HG03045 (cell line): ENCODE results near the gene ATP5F1E.
"Not testable (repeated sequence)": the region's sequence is repeated elsewhere in the genome, so short reads cannot be mapped to it uniquely, and the experiment has no call there.

Source experiments
- ATAC-seq: cut with Tn5 transposase; IDR thresholded peaks from one replicate; pipeline ENCODE4 v1.9.1; 2021; ENCODE audit warnings: mild to moderate bottlenecking, moderate library complexity; ENCODE audit not compliant: unreplicated experiment

ATP5F1E gene

DNA sequence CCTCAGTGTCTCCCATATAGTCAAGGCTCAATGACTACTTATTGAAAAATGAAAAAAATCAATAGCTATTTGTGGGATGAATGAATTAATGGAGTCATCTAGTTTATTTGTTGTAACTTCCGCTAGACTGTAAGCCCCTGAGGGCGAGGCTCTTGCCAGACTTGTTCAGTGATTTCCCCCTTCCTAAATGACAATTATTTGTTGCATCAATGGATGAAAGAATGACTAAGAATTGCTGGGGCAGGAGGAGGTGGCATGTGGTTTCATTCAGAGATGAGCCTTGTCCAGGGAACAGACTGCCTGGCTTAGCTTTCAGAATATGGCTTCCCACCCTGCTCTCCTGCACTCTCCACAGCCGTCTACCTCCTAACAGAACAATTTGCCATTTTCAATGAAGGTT is 11.6 kb upstream of the ATP5F1E start:
- ATAC-seq: no peak

DNA sequence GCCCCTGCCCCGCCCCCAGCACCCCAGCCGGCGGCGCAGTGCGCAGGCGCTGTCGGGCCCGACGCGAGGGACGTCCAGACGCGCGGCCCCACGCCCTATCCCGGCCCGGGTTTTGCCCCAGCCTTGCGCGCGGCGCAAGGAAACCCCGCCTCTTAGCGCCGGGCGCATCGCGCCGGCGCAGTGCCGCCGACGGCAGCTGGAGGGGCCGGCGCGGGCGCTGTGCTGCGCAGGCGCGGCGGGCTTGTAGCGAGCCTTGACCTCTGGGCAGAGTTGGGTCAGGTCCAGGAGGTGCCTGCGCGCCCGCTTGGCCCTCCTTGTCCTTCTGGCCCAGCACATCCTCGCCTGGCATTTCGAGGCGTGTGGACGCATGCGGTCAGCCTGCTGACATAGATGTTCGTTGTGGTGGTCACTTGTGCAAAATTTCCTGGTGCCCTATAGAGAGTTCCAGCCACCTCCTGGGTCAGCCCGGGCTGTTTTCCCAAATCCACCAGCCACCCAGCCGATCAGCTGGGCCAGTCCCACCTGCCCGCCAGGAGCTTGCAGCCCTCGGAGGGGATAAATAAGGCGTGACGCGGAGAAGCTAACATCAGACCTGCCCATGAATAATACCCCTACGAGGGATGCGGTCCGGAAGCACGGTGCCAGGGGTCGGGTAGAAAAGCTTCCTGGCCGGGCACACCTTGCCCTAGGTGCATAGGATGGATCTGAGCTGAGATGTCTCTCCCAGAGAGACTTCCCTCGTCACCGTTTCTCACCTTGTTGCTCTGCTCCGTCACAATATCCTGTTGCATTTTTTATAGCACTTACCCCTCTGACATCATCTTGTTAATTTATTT is 10.9 kb upstream of the ATP5F1E start:
- peak; percentile 95 for ATAC-seq

DNA sequence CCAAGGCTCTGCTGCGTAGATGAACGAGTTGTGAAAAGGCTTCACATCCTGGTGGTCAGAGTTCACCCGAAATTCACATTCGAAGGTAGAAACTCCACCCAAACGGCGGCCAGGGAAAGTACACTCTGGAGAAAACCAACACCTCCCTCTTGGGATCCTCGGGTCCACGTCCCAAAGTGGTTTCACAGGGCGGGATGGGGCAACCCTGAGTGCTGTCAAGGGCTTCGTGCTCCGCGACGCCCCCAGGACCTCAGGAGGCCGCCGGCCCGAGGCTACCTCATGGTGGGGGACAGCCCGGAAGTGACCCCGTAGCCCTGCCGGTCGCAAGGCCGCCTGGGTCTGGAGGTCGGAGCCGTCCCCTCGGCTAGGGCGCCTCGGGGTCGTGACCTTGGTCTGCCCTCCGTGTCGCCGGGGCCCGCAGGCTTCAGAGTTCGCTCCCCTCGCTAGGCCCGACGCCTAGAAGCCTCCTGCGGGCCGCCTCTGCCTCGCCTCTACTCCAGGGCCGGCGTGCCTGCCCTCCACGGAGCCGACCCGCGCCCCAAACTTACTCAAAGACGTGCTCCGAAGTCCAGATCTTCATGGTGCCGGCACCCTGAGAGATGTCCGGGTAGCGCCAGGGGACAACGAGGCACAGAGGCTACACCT is 10.1 kb upstream of the ATP5F1E start, which contains the start of gene PRELID3B:
Gene PRELID3B, minus strand, starts transcription at position 636 of the 645 bp plus-strand sequence. Its CDS starts 56 bp downstream, at position 580.
- peak; percentile 31 for ATAC-seq

DNA sequence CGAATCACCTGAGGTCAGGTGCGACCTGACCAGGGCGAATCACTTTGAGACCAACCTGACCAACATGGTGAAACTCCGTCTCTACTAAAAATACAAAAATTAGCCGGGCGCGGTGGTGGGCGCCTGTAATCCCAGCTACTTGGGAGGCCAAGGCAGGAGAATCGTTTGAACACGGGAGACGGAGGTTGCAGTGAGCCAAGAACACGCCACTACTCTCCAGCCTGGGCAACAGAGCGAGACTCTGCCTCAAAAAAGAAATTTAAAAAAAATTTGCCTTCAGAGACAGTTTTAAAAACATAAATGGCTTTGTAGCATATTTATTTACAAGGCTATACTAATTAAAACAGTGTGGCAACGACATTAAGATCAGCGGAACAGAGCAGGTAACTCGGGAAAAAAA is 9.4 kb upstream of the ATP5F1E start:
- ATAC-seq: not testable (repeated sequence)

DNA sequence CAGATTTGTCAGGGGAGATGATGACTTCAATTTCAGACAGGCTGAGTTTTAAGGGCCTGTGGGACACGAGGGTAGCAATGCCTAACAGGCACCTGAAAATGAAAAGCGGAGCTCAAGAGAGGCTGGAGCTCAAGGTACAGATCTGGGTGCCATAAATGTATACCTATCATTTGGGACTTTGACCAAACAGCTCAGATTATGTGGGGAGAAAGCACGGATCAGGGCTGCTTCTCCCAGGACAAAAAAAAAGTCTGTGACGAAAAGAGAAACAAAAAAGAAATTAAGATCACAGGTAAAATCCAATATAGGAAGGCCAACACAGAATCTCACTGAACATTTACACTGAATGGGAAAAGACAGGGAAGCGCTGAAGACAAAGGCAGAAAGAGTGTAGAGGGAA is 8.5 kb upstream of the ATP5F1E start:
- no peak for ATAC-seq

DNA sequence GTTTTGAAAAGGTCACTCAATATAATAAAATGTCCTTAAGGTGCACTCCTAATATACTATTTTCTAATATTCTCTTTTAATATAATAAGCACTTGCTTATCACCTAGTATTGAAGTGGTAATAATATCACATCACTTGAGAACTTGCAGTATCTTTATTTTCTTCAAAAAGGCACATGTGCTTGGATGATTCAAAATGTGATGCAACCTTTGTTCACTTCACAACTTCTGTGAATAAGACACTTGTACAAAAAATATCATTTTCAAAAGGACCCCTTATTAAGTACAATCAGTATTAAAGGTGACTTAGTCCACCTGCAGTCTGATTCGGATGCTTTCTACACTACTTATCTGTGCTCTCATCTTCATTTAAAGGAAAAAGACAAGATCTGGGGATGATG is 7.1 kb upstream of the ATP5F1E start:
- ATAC-seq: no peak

DNA sequence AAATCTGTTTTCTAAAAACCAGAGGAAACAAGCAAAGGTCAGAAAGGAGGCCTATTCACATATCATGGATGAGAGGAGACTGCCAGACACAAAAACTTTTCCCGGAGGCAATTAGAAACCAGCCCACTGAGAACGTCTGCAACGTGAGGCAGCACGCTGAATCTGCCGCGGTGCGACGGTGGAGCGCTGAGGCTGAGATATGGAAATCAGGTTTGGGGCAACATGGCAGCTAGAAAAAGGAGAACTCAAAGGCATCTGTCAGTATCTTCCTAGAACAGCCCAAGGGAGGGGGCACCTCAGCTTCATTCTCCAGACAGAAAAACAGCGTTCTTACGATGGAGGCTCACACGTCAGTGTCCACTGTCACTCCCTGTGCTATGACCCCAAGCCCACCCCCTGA is 5.3 kb upstream of the ATP5F1E start:
- no peak for ATAC-seq

DNA sequence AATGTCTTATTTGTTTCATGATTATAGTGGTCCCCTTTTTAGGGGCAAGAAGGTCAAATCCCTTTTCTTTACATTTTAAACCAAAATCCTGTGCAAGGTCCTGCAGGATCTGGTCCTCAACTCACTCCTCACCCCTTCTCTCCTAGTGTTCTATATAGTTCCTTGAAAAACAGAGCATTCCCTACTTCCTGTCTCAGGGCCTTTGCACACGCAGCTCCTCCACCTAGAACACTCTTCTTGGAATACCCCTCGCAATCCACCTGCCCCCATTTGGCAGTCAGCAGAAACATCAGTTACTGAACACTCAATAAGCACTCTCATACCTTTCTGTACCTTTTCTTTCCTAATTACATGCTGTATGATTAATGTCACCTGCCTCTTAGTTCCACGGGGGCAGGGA is 3.2 kb upstream of the ATP5F1E start:
- ATAC-seq: no peak

DNA sequence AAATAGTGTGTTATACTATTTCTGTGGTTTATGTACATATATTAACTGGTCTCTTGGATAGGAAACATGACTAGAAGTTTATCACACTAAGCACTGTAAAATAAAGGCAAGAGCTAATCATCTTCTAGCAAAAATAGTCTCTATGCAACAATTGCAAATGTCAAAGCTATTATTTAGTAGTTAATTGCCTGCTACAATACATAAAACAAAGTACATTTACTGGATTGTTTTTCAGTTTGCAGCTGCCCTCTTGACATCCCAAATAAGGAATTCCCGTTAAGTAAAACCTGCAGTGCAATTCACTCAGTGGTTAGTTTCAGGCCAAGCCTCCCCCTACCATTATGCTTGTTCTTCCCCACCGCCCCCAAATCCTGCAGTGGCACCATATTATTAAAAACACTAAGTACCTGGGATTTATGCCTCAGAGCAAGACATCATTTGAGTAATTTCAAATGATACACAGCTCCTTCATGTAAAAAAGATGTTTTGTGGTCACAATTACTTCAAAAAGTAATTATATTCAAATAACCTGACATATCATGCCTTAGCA is 1.6 kb upstream of the ATP5F1E start:
- no peak for ATAC-seq

DNA sequence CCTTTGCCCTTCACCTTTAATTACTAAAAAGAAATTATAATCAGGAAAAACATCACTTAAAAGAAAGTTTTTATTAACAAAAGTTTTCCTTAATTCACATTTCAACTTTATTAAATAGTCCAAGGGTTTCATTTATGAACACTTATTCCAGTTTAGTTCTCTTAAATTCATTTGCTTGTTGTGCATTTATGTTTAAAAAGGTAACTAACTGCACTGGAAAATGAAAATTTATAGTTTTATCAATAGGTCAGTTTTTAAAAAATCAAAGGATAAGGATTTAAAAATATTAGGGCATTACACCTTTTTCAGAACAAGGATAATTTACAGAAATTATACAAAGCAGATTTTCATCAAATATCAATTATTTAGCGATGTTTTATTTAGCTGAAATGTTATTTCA is 958 bp upstream of the ATP5F1E start:
- no peak for ATAC-seq

DNA sequence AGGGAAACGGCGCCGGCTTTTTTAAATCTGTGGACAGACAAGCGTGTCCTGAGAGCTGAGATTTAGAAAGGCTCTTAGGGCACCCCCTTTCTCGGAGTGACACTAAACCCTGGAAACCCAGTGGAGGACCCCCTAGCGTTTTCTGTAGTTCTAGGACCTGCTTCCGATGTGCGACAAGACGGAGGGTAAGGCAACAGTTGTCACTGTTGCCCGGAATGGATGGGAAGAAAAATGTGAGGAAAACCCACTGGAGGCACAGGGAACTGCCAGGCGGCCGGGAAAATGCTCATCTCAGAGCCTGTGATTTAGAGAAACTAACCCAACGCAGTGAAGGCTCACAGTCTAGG is 551 bp upstream of the ATP5F1E start:
- ATAC-seq: no peak

DNA sequence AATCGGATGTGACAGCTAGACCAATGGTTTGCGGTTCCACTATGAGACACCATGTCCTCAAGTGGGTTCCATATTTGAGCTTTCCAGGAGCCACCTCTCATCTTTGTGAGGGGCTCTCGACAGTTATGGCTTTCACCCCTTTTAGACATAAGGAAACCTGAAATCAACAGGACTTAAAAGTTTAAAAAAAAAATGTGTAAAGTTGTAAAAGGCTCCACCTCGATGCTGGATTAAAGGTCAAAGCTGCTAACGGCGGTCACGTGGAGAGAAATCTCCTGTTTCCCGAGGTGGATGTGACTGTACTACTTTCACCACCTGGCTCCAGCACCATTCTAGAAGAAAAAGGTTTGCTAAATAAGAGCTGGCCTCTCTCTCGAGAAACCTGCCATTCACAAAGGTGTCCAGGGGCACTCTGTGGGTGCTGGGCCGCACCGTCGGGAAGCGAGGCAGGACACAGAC is 542 bp downstream of the ATP5F1E start:
- no peak for ATAC-seq

DNA sequence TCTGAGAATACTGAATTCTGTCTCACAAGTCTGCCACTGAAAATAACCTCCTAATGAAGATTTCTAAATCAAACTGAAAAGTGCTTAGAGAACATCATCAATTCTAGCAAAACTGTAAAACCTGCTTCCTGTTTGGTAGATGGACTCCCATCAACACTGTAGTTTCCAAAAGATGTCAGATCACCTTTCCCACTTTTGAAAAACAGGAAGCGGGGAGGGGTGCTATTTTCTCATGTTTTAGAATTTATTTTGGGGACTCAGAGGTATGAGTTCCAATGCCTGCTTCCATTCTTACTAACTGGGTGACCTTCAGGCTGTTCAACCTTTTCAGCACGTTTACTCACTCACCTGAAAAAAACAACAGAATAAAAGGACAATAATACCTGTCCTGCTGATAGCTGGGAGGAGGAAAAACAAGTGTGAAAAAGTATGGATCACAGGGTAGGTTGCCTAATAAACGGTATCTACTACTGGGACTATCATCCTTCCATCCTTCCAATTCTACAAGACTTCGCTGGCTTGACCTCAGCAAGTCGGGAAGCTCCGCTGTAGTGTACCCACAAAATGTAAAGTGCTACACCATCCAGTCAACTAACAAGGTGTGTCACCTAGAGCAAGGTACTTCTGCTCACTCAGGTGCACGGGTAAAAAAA is 1.1 kb downstream of the ATP5F1E start:
- ATAC-seq: no peak

DNA sequence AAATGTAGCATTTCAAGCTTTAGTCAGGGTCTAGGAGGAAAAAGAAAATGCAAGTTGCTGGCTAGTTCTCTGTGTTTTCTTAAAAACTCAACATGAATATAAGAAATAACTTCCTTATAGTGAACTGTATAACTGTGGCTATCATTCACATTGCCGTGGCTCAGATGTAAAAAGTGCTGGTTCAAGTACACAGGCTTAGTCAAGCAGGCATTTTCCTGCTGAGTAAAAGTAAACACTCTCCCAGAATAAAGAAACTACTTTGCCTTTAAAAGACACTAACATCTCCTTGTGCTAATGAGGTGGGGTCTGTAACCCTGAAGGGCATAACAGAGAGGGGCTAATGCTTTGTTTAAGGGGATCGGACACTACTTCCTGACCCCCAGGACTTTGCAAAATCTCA is 3.3 kb downstream of the ATP5F1E start:
- ATAC-seq: no peak

DNA sequence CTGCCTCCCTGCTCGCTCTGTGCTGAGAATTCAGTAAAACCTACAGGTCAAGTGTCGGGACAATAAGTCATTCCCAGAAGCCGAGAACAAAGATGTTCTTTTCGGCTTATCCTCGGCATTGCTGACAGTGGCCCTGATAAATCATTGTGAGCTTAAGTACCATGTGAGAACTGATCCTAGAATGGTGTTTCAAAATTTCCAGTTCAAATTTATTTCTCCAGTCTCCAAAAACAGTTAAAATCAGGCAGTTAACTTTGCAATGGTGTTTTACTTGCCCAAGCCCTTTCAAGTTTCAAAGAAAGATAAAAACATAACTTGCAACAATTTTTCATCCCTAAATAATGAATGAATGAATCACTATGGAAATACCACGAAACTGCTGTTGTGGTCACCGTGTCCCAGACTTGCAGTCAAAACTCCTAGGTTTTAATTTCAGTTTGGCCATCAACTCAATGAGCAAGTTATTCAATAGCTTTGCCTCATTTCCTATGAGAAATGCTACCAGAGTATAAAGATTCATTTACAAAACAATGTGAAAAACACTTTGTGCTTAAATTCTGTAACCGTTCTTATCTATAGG is 4.3 kb downstream of the ATP5F1E start:
- no peak for ATAC-seq

DNA sequence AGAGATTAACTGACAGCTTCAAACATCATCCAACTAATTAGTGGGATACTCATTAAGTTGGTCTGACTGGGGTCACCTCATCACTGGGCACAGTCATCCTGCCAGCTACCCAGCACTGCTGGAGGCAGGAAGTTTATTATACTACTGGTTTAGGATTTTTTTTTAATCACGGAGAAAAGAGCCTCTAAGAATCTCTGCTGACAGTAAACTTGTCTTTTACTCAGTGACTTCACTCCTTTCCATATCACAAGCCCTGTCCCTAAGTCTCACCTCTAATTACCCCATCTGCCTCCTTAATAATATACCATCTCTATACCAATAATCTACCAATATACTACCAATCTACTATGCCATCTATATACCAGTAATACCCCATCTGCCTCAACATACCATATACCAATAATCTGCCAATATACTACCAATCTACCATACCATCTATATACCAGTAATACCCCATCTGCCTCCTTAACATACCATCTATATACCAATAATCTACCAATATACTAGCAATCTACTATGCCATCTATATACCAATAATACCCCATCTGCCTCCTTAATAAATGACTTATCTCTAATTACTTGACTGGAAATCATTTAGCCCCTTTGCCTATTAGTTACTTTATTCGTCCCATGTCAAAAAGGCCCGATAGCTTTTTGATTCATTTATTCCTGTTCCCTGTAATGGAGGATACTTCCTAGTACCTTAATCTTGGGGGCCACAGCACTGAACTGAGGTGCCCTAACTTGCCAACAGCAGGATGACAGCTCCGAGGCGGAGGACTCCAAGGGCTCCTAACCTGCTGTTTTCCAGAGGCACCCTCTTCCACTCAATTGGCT is 5.0 kb downstream of the ATP5F1E start:
- no peak for ATAC-seq

DNA sequence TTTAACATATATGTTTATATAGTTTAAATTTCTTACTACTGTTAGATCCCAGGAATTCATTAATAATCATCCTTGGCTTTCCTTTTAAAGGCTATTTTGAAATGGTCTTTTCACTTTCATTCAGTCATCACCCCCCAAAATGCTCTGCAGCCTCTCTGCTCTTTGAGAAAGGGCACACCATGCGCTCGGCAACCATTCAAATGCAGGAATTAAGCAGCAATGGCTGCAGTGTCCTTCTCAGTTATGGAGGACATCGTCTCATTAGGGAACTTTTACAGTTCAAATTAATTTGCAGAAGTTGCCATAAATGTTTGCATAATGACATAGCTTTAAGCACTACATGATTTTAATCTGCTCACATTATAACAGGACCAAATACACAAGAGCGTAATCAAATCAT is 6.6 kb downstream of the ATP5F1E start:
- ATAC-seq: no peak

DNA sequence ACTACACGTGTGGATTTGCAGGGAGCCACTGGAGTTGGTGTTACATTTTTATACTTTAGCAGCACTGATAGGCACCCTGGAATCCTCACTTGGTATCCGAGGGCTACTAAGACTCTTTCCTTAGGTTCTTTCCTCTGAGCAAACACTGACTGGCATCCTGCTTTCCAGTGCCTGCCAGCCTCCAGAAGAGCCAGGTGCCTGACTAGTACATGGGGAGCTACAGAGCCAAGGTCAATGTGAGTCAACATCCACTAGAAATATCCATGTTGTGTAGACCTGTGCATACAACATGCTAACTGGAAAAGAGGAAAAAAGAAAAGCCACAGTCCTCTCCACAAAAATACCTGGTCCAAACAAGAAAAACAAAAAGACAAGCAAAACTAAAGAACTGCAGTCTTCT is 7.0 kb downstream of the ATP5F1E start:
- ATAC-seq: no peak

DNA sequence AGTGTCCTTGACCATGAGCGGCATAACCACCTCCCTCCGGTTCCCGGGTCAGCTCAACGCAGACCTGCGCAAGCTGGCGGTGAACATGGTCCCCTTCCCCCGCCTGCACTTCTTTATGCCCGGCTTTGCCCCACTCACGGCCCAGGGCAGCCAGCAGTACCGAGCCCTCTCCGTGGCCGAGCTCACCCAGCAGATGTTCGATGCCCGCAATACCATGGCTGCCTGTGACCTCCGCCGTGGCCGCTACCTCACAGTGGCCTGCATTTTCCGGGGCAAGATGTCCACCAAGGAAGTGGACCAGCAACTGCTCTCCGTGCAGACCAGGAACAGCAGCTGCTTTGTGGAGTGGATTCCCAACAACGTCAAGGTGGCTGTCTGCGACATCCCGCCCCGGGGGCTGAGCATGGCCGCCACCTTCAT is 8.0 kb downstream of the ATP5F1E start:
- no peak for ATAC-seq

DNA sequence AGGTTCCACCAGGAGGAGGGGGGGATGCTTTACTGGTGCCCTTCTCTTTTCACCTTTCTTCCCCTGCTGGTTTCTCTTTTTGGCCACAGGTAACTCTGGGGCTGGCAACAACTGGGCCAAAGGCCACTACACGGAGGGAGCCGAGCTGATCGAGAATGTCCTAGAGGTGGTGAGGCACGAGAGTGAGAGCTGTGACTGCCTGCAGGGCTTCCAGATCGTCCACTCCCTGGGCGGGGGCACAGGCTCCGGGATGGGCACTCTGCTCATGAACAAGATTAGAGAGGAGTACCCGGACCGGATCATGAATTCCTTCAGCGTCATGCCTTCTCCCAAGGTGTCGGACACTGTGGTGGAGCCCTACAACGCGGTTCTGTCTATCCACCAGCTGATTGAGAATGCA is 8.5 kb downstream of the ATP5F1E start:
- no peak for ATAC-seq
